Sigmoid colon (tissue), 7 donors: ENCODE results near the gene EIF4E2. TPM values are rescaled to one million over a fixed set of nuclear protein-coding genes. Genes with fewer than 3 reads are reported as not detected.

Experiments
- DNase-seq: peaks from one replicate; pipeline ENCODE4 v3.0.0-alpha.2; 2019
- H3K27ac ChIP-seq, 4 donors: fragments of 200-600 bp; sonication (generic); one replicate each; pipeline ENCODE4 v1.5.1; 2016 to 2019; ENCODE audit warnings: mild to moderate bottlenecking in 1 of 4
- H3K27me3 ChIP-seq, 3 donors: fragments of 200-600 bp; sonication (generic); one replicate each; pipeline ENCODE4 v1.5.1; 2019; ENCODE audit warnings: mild to moderate bottlenecking in 1 of 3
- H3K36me3 ChIP-seq, 4 donors: fragments of 200-600 bp; sonication (generic); one replicate each; pipeline ENCODE4 v1.5.1; 2016 to 2019
- H3K4me1 ChIP-seq, 4 donors: fragments of 200-600 bp; sonication (generic); one replicate each; pipeline ENCODE4 v1.5.1; 2017 to 2019
- H3K4me3 ChIP-seq, 4 donors: fragments of 200-600 bp; sonication (generic); one replicate each; pipeline ENCODE4 v1.5.1; 2017 to 2019; ENCODE audit warnings: mild to moderate bottlenecking in 2 of 4, moderate library complexity in 1 of 4
- H3K9me3 ChIP-seq, 4 donors: fragments of 200-600 bp in 3 of 4; sonication (generic) in 3 of 4; one replicate each; pipeline versions ENCODE4 v1.5.1 to v1.6.1; 2013 to 2019
- CTCF ChIP-seq, 4 experiments: fragments of 450-650 bp in 3 of 4; fragments of 200-600 bp in 1 of 4; IDR thresholded peaks; one replicate each; pipeline ENCODE4 v1.5.1; 2016 to 2019; ENCODE audit warnings: antibody characterized with exemption in 4 of 4, mild to moderate bottlenecking in 3 of 4, moderate library complexity in 2 of 4
- EP300 ChIP-seq, 4 donors: sonication (generic); formaldehyde crosslinking; IDR thresholded peaks; one replicate each; pipeline ENCODE4 v1.6.1; 2017; ENCODE audit warnings: antibody characterized with exemption in 4 of 4
- POLR2A ChIP-seq, 2 donors: fragments of 450-650 bp; IDR thresholded peaks; one replicate each; pipeline ENCODE4 v1.6.1; 2016; ENCODE audit warnings: antibody characterized with exemption in 2 of 2, mild to moderate bottlenecking in 2 of 2, moderate library complexity in 2 of 2
- POLR2AphosphoS5 ChIP-seq, 4 donors: sonication (generic); formaldehyde crosslinking; IDR thresholded peaks; one replicate each; pipeline ENCODE4 v1.6.1; 2017; ENCODE audit warnings: antibody characterized with exemption in 4 of 4
- WGBS, 2 donors: extraction: QIAGEN DNeasy Blood & Tissue Kit; methylation state at CpG; one replicate each; pipeline ENCODE4 v1.1.7; 2013; 5-methylcytosine and 5-hydroxymethylcytosine counted together
- intact Hi-C: fragments of 100-400 bp; cut with DNase I; formaldehyde crosslinking; loops from one replicate; pipeline ENCODE4 v1.15.1; 2023
- polyA plus RNA-seq, 3 donors: library from polyadenylated mRNA; stranded (reverse); fragments of 200-250 nt; gene quantifications; one replicate each; pipeline ENCODE4 v1.2.3, GENCODE V29; 2013
- total RNA-seq, 4 donors: library from RNA; depleted of rRNA; stranded (reverse); fragments of >200 nt; gene quantifications; one replicate each; pipeline ENCODE4 v1.1.0, GENCODE V29; 2016
- donor health status: healthy with polysubstance abuse.
- donor health status: Bipolar disorder and iron deficiency.
- donor health status: healthy.

Gene EIF4E2
- total and polyA plus RNA-seq, 7 donors = 42.5 to 131 (median 55.1) TPM

DNA sequence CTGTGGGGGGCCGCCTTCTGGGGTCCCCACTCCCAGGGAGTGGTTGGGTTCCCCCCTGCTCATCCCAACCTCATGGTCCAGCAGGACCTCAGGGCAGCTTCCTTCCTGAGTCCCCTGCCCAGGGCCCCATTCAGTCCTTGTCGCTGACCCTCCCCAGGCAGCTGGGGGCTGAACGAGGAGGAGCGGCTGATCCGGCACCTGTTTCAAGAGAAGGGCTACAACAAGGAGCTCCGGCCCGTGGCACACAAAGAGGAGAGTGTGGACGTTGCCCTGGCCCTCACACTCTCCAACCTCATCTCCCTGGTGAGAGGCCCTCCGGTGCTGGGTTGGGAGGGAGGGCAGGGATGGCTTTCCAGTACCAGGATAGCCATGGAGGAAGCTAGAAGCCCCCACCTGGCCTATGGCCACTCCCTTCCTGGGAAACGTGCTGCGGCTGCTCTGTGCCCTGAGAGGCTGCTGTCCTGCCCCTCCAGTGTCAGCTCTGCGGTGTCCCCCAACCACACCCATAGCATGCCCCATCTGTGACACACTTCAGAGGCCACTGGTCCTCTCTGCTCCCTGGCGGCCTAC lies 24.0 kb upstream of the EIF4E2 start:
- no peak overlapping the region for H3K27ac ChIP-seq
- WGBS, 2 donors = 56 to 75% methylated on average over 13 of the region's 13 CpGs
- peaks cover 30 to 53% (median 42%) of the 10 kb centered on the region in 3 donors for H3K27me3 ChIP-seq
- H3K4me1 ChIP-seq = peaks cover 0 to 31% (median 29%) of the 10 kb centered on the region in 4 donors
- TF ChIP-seq CTCF (IDR thresholded peaks at IDR 0.05) (no peak), EP300 (IDR thresholded peaks at IDR 0.05) (no peak), POLR2A (IDR thresholded peaks at IDR 0.05) (no peak), POLR2AphosphoS5 (IDR thresholded peaks at IDR 0.05) (no peak)
- H3K36me3 ChIP-seq = no peaks in the 10 kb centered on the region
- no peak for DNase-seq
- intact Hi-C loops = no loop called here
- no peak overlapping the region for H3K4me3 ChIP-seq
- H3K9me3 ChIP-seq = no peaks in the 10 kb centered on the region

DNA sequence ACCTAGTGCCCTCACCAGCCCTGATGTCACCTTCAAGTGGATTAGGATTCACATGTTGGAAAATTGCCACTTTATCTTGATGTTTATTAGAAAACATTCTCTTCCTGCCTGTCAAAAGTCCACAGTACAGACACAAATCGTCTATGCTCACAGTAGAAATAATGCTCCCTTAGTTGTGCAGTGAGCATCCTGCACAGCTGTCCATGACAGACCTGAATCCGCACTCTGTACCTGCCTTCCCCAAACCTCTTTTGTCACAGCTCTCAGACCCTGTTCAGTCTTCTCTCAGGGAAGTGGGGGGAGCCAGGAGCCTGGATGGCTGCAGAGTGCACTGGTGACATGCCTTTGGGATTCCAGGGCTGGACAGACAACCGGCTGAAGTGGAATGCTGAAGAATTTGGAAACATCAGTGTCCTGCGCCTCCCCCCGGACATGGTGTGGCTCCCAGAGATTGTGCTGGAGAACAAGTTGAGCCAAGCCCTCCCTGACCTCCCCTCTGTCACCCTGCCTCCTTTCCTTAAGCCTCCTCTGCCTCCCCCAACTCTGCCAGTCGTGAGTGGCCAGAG lies 22.5 kb upstream of the EIF4E2 start:
- Histone ChIP-seq H3K4me3 (no peak overlapping the region), H3K9me3 (no peaks in the 10 kb centered on the region), H3K27ac (no peak overlapping the region), H3K36me3 (no peaks in the 10 kb centered on the region), H3K27me3 (peaks cover 16 to 37% (median 27%) of the 10 kb centered on the region in 3 donors), H3K4me1 (peaks cover 0 to 21% (median 17%) of the 10 kb centered on the region in 4 donors)
- WGBS, 2 donors = 80 to 82% methylated on average over 6 of the region's 6 CpGs
- DNase-seq = no peak
- intact Hi-C loops = no loop called here
- TF ChIP-seq POLR2AphosphoS5 (IDR thresholded peaks at IDR 0.05) (no peak), EP300 (IDR thresholded peaks at IDR 0.05) (no peak), POLR2A (IDR thresholded peaks at IDR 0.05) (no peak), CTCF (IDR thresholded peaks at IDR 0.05) (no peak)

GRCh38 chr2:232528746-232529460 lies 21.6 kb upstream of the EIF4E2 start:
- WGBS, 2 donors = 76 to 84% methylated on average over 11 of the region's 11 CpGs
- intact Hi-C loops = no loop called here
- TF ChIP-seq POLR2AphosphoS5 (IDR thresholded peaks at IDR 0.05) = no peak
- TF ChIP-seq CTCF (IDR thresholded peaks at IDR 0.05) = no peak
- TF ChIP-seq EP300 (IDR thresholded peaks at IDR 0.05) = no peak
- no peak for TF ChIP-seq POLR2A (IDR thresholded peaks at IDR 0.05)

DNA sequence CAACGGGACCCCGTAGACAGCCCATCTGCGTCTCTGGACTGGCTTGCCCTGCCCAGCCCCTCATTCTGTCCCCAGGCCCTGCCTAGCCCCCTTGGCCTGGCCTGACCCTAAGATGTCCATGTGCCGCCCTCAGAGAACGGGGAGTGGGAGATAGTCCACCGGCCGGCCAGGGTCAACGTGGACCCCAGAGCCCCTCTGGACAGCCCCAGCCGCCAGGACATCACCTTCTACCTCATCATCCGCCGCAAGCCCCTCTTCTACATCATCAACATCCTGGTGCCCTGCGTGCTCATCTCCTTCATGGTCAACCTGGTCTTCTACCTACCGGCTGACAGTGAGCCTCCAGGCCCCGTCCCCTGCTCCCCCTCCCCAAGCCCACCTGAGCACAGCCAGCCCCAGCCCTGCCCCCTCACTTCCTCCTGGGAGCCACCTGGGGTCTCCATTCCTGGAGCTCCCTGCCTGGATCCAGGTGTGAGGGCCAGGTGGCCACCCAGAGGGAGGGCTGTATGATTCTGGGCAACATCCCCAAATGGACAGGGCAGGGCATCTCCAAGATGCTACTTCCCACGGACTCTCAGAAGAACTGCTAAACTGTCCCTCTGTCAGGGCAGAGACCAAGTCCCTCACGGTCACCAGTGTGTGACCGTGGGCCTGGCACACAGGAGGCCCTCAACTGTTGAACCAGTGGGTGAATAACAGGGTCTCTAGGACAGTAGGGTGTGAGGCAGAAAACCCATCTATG lies 20.5 kb upstream of the EIF4E2 start:
- Histone ChIP-seq H3K9me3 (no peaks in the 10 kb centered on the region), H3K27ac (no peak overlapping the region), H3K36me3 (no peaks in the 10 kb centered on the region), H3K4me3 (no peak overlapping the region), H3K27me3 (peaks cover 0 to 18% (median 7%) of the 10 kb centered on the region in 3 donors), H3K4me1 (peaks cover 0 to 9% (median 6%) of the 10 kb centered on the region in 4 donors)
- TF ChIP-seq POLR2A (IDR thresholded peaks at IDR 0.05) (no peak), EP300 (IDR thresholded peaks at IDR 0.05) (no peak), CTCF (IDR thresholded peaks at IDR 0.05) (no peak), POLR2AphosphoS5 (IDR thresholded peaks at IDR 0.05) (no peak)
- DNase-seq = no peak
- intact Hi-C loops = no loop called here
- 90% methylated on average over 17 of the region's 17 CpGs for WGBS, 2 donors

More at GRCh38 chr2:232528746-232529460, 21.6 kb upstream of the EIF4E2 start:
- no peak overlapping the region for H3K27ac ChIP-seq
- H3K27me3 ChIP-seq = peaks cover 7 to 28% (median 18%) of the 10 kb centered on the region in 3 donors
- H3K4me3 ChIP-seq = no peak overlapping the region
- H3K9me3 ChIP-seq = no peaks in the 10 kb centered on the region
- H3K4me1 ChIP-seq = peaks cover 0 to 14% (median 10%) of the 10 kb centered on the region in 4 donors
- no peak for DNase-seq
- no peaks in the 10 kb centered on the region for H3K36me3 ChIP-seq
